ENCODE measurements around the gene WNT9B. TPM values are rescaled to one million over a fixed set of nuclear protein-coding genes. Genes with fewer than 3 reads are reported as not detected.

WNT9B gene
- total and polyA plus RNA-seq, 2 experiments from 2014 or later = 0.17 TPM; not detected in 1

- no peak for TF ChIP-seq ZNF114 (CRISPR knock-in tag; IDR thresholded peaks at IDR 0.05)
- TF ChIP-seq, protein P1, sequence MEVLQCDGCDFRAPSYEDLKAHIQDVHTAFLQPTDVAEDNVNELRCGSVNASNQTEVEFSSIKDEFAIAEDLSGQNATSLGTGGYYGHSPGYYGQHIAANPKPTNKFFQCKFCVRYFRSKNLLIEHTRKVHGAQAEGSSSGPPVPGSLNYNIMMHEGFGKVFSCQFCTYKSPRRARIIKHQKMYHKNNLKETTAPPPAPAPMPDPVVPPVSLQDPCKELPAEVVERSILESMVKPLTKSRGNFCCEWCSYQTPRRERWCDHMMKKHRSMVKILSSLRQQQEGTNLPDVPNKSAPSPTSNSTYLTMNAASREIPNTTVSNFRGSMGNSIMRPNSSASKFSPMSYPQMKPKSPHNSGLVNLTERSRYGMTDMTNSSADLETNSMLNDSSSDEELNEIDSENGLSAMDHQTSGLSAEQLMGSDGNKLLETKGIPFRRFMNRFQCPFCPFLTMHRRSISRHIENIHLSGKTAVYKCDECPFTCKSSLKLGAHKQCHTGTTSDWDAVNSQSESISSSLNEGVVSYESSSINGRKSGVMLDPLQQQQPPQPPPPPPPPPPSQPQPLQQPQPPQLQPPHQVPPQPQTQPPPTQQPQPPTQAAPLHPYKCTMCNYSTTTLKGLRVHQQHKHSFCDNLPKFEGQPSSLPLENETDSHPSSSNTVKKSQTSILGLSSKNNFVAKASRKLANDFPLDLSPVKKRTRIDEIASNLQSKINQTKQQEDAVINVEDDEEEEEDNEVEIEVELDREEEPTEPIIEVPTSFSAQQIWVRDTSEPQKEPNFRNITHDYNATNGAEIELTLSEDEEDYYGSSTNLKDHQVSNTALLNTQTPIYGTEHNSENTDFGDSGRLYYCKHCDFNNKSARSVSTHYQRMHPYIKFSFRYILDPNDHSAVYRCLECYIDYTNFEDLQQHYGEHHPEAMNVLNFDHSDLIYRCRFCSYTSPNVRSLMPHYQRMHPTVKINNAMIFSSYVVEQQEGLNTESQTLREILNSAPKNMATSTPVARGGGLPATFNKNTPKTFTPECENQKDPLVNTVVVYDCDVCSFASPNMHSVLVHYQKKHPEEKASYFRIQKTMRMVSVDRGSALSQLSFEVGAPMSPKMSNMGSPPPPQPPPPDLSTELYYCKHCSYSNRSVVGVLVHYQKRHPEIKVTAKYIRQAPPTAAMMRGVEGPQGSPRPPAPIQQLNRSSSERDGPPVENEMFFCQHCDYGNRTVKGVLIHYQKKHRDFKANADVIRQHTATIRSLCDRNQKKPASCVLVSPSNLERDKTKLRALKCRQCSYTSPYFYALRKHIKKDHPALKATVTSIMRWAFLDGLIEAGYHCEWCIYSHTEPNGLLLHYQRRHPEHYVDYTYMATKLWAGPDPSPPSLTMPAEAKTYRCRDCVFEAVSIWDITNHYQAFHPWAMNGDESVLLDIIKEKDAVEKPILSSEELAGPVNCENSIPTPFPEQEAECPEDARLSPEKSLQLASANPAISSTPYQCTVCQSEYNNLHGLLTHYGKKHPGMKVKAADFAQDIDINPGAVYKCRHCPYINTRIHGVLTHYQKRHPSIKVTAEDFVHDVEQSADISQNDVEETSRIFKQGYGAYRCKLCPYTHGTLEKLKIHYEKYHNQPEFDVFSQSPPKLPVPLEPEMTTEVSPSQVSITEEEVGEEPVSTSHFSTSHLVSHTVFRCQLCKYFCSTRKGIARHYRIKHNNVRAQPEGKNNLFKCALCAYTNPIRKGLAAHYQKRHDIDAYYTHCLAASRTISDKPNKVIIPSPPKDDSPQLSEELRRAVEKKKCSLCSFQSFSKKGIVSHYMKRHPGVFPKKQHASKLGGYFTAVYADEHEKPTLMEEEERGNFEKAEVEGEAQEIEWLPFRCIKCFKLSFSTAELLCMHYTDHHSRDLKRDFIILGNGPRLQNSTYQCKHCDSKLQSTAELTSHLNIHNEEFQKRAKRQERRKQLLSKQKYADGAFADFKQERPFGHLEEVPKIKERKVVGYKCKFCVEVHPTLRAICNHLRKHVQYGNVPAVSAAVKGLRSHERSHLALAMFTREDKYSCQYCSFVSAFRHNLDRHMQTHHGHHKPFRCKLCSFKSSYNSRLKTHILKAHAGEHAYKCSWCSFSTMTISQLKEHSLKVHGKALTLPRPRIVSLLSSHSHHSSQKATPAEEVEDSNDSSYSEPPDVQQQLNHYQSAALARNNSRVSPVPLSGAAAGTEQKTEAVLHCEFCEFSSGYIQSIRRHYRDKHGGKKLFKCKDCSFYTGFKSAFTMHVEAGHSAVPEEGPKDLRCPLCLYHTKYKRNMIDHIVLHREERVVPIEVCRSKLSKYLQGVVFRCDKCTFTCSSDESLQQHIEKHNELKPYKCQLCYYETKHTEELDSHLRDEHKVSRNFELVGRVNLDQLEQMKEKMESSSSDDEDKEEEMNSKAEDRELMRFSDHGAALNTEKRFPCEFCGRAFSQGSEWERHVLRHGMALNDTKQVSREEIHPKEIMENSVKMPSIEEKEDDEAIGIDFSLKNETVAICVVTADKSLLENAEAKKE (CRISPR knock-in tag; IDR thresholded peaks at IDR 0.05) = no peak
- TF ChIP-seq EZH2 (IDR thresholded peaks at IDR 0.05; ENCODE audit: low read depth, unreplicated experiment) = no peak
- no peak for TF ChIP-seq EZH2phosphoT487 (IDR thresholded peaks at IDR 0.05; ENCODE audit: unreplicated experiment)
- TF ChIP-seq POLR2AphosphoS5 (IDR thresholded peaks at IDR 0.05; ENCODE audit: low read depth) = no peak
These were observed 13.7 kb downstream of the WNT9B start (continued) for GRCh38 chr17:46865100-46865499.

DNA sequence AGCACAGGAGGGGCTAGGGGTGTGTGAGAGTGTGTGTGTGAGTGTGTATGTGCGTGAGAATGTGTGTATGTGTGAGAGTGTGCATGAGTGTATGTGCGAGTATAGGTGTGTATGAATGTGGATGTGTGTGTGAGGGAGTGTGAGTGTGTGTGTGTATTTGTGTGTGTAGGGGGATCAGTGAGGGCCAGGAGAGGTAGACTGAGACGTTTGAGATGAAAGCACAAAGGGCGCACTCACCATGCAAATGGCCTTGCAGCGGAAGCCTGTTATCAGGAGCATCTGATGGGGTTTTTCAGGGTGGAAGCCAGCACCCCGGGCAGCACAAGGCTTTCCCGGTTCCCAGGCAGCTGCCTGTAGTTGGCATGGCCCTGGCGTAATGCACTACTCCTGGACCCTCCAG is 14.9 kb downstream of the WNT9B start:
- Mint-ChIP-seq H3K27me3 (ENCODE audit: insufficient read depth, low read depth, poor library complexity) (peaks cover 14% of the 10 kb centered on the region), H3K4me1 (peaks cover 16% of the 10 kb centered on the region), H3K27ac (no peak overlapping the region), H3K36me3 (ENCODE audit: low read depth) (no peaks in the 10 kb centered on the region; the same call in 2 of the 3 replicates), H3K4me3 (no peak overlapping the region), H3K9me3 (no peaks in the 10 kb centered on the region)
- peaks cover 3% of the 10 kb centered on the region; the same call in 1 of the 2 replicates for H3K9me2 ChIP-seq (ENCODE audit: insufficient read depth)
- H3K4me2 ChIP-seq = no peak overlapping the region
- no peak for DNase-seq (ENCODE audit: low spot score)
- no peaks in the 10 kb centered on the region for H3K79me2 ChIP-seq (replicated peaks; ENCODE audit: insufficient read depth)
- H4K20me1 ChIP-seq (replicated peaks; ENCODE audit: insufficient read depth) = no peaks in the 10 kb centered on the region
- ATAC-seq = no peak
- H3K4me1 ChIP-seq (ENCODE audit: insufficient read depth) = no peaks in the 10 kb centered on the region; the same call in 1 of the 2 replicates
- no peaks in the 10 kb centered on the region for H3K27me3 ChIP-seq (ENCODE audit: insufficient read depth)
- no peak overlapping the region for H3K4me3 ChIP-seq
- H2AFZ ChIP-seq = no peak overlapping the region
- H3K36me3 ChIP-seq (ENCODE audit: insufficient read depth) = no peaks in the 10 kb centered on the region
- H3K27ac ChIP-seq (ENCODE audit: low read depth) = no peak overlapping the region
- H3F3A ChIP-seq (replicated peaks; ENCODE audit: low read depth) = no peaks in the 10 kb centered on the region
- TF ChIP-seq STAT1 (IDR thresholded peaks at IDR 0.05; ENCODE audit: unreplicated experiment) (no peak), EZH2phosphoT487 (IDR thresholded peaks at IDR 0.05; ENCODE audit: unreplicated experiment) (no peak), ZNF331 (CRISPR knock-in tag; IDR thresholded peaks at IDR 0.05; ENCODE audit: low read depth) (no peak), ZNF114 (CRISPR knock-in tag; IDR thresholded peaks at IDR 0.05) (no peak), CTCF (conservative IDR thresholded peaks at IDR 0.05; ENCODE audit: low read depth in 2 of 2) (no peak), EZH2 (IDR thresholded peaks at IDR 0.05; ENCODE audit: low read depth, unreplicated experiment) (no peak), NANOG (IDR thresholded peaks at IDR 0.05; ENCODE audit: borderline replicate concordance) (no peak)

Measured in GM23338 (cell line).